HEK293 (cell line): ENCODE measurements around the gene IP6K3.

Experiments
- BCL11A ChIP-seq: fragments of 450-650 bp; formaldehyde crosslinking; IDR thresholded peaks from 2 replicates; pipeline ENCODE4 v1.5.1; 2016; ENCODE audit warnings: low read depth, missing biosample characterization, missing genetic modification characterization
- IKZF3 ChIP-seq: fragments of 450-650 bp; IDR thresholded peaks from 2 replicates; pipeline ENCODE4 v1.5.0; 2018; ENCODE audit warnings: missing biosample characterization, mild to moderate bottlenecking, missing genetic modification characterization, moderate library complexity
- KLF1 ChIP-seq: fragments of 450-650 bp; formaldehyde crosslinking; IDR thresholded peaks from 2 replicates; pipeline ENCODE4 v1.5.1; 2016; ENCODE audit warnings: missing biosample characterization, missing genetic modification characterization
- SCRT1 ChIP-seq: fragments of 450-650 bp; formaldehyde crosslinking; IDR thresholded peaks from 2 replicates; pipeline ENCODE4 v1.5.1; 2016; ENCODE audit warnings: missing biosample characterization, missing genetic modification characterization, borderline replicate concordance
- WT1 ChIP-seq: fragments of 450-650 bp; formaldehyde crosslinking; IDR thresholded peaks from 2 replicates; pipeline ENCODE4 v1.5.1; 2016; ENCODE audit warnings: missing biosample characterization, missing genetic modification characterization
- YY2 ChIP-seq: fragments of 450-650 bp; formaldehyde crosslinking; IDR thresholded peaks from 2 replicates; pipeline ENCODE4 v1.5.1; 2016; ENCODE audit warnings: missing biosample characterization, missing genetic modification characterization
- ZIC2 ChIP-seq: fragments of 450-650 bp; formaldehyde crosslinking; IDR thresholded peaks from 2 replicates; pipeline ENCODE4 v1.5.1; 2016; ENCODE audit warnings: missing biosample characterization, missing genetic modification characterization
- ZNF10 ChIP-seq: fragments of 450-650 bp; formaldehyde crosslinking; IDR thresholded peaks from 2 replicates; pipeline ENCODE4 v1.5.1; 2017; ENCODE audit warnings: missing biosample characterization, missing genetic modification characterization
- ZNF146 ChIP-seq: fragments of 450-650 bp; formaldehyde crosslinking; IDR thresholded peaks from 2 replicates; pipeline ENCODE4 v1.5.1; 2016; ENCODE audit warnings: missing biosample characterization, missing genetic modification characterization
- ZNF16 ChIP-seq: fragments of 450-650 bp; formaldehyde crosslinking; IDR thresholded peaks from 2 replicates; pipeline ENCODE4 v1.5.1; 2016; ENCODE audit warnings: low read depth, missing biosample characterization, missing genetic modification characterization
- ZNF2 ChIP-seq: fragments of 450-650 bp; formaldehyde crosslinking; IDR thresholded peaks from 2 replicates; pipeline ENCODE4 v1.5.1; 2016; ENCODE audit warnings: missing biosample characterization, missing genetic modification characterization
- ZNF214 ChIP-seq: fragments of 450-650 bp; formaldehyde crosslinking; IDR thresholded peaks from 2 replicates; pipeline ENCODE4 v1.5.1; 2017; ENCODE audit warnings: missing biosample characterization, mild to moderate bottlenecking, missing genetic modification characterization, borderline replicate concordance
- ZNF23 ChIP-seq: fragments of 450-650 bp; formaldehyde crosslinking; IDR thresholded peaks from 2 replicates; pipeline ENCODE4 v1.5.1; 2016; ENCODE audit warnings: missing biosample characterization, missing genetic modification characterization, borderline replicate concordance
- ZNF341 ChIP-seq: fragments of 450-650 bp; formaldehyde crosslinking; IDR thresholded peaks from 2 replicates; pipeline ENCODE4; 2016; ENCODE audit warnings: low read depth, missing biosample characterization, missing genetic modification characterization
- ZNF394 ChIP-seq: fragments of 450-650 bp; formaldehyde crosslinking; IDR thresholded peaks from 2 replicates; pipeline ENCODE4 v1.5.1; 2016; ENCODE audit warnings: missing biosample characterization, missing genetic modification characterization, mild to moderate bottlenecking, moderate library complexity, borderline replicate concordance
- ZNF423 ChIP-seq: fragments of 450-650 bp; formaldehyde crosslinking; IDR thresholded peaks from 2 replicates; pipeline ENCODE4 v1.5.1; 2016; ENCODE audit warnings: missing biosample characterization, missing genetic modification characterization
- ZNF544 ChIP-seq: fragments of 450-650 bp; formaldehyde crosslinking; IDR thresholded peaks from 2 replicates; pipeline ENCODE4 v1.5.0; 2017; ENCODE audit warnings: missing biosample characterization, missing genetic modification characterization
- ZNF561 ChIP-seq: fragments of 450-650 bp; IDR thresholded peaks from 2 replicates; pipeline ENCODE4 v1.5.1; 2018; ENCODE audit warnings: missing biosample characterization, missing genetic modification characterization, borderline replicate concordance
- ZNF585B ChIP-seq: fragments of 450-650 bp; formaldehyde crosslinking; IDR thresholded peaks from 2 replicates; pipeline ENCODE4 v1.5.1; 2016; ENCODE audit warnings: missing biosample characterization, missing genetic modification characterization
- ZNF768 ChIP-seq: fragments of 450-650 bp; formaldehyde crosslinking; IDR thresholded peaks from 2 replicates; pipeline ENCODE4 v1.5.1; 2018; ENCODE audit warnings: missing biosample characterization, mild to moderate bottlenecking, missing genetic modification characterization
- ZNF785 ChIP-seq: fragments of 450-650 bp; formaldehyde crosslinking; IDR thresholded peaks from 2 replicates; pipeline ENCODE4 v1.5.1; 2016; ENCODE audit warnings: missing biosample characterization, missing genetic modification characterization
- ZNF830 ChIP-seq: fragments of 450-650 bp; IDR thresholded peaks from 2 replicates; pipeline ENCODE4 v1.5.0; 2018; ENCODE audit warnings: missing biosample characterization, missing genetic modification characterization, low read depth, mild to moderate bottlenecking, moderate library complexity
- ZNF837 ChIP-seq: fragments of 450-650 bp; formaldehyde crosslinking; IDR thresholded peaks from 2 replicates; pipeline ENCODE4 v1.5.1; 2016; ENCODE audit warnings: missing biosample characterization, missing genetic modification characterization
- TF ChIP-seq, protein P1 (sequence below): fragments of 450-650 bp; formaldehyde crosslinking; IDR thresholded peaks from 2 replicates; pipeline ENCODE4 v1.5.1; 2016; ENCODE audit warnings: missing biosample characterization, missing genetic modification characterization
- TF ChIP-seq, protein P2 (sequence below): fragments of 450-650 bp; formaldehyde crosslinking; optimal IDR thresholded peaks from 2 replicates; pipeline ENCODE3; 2016; ENCODE audit warnings: missing biosample characterization, mild to moderate bottlenecking, missing genetic modification characterization
- TF ChIP-seq, protein P3 (sequence below): fragments of 450-650 bp; formaldehyde crosslinking; IDR thresholded peaks from 2 replicates; pipeline ENCODE4 v1.5.1; 2016; ENCODE audit warnings: missing biosample characterization, missing genetic modification characterization
- TF ChIP-seq, protein P4 (sequence below): fragments of 450-650 bp; formaldehyde crosslinking; IDR thresholded peaks from 2 replicates; pipeline ENCODE4 v1.5.1; 2017; ENCODE audit warnings: missing biosample characterization, missing genetic modification characterization
- TF ChIP-seq, protein P5 (sequence below): fragments of 450-650 bp; formaldehyde crosslinking; IDR thresholded peaks from 2 replicates; pipeline ENCODE4 v1.5.1; 2016; ENCODE audit warnings: missing biosample characterization, missing genetic modification characterization
- TF ChIP-seq, protein P6 (sequence below): fragments of 450-650 bp; formaldehyde crosslinking; conservative IDR thresholded peaks from 2 replicates; pipeline ENCODE4 v1.5.1; 2016; ENCODE audit warnings: low read depth, missing biosample characterization, missing genetic modification characterization

Gene IP6K3

DNA sequence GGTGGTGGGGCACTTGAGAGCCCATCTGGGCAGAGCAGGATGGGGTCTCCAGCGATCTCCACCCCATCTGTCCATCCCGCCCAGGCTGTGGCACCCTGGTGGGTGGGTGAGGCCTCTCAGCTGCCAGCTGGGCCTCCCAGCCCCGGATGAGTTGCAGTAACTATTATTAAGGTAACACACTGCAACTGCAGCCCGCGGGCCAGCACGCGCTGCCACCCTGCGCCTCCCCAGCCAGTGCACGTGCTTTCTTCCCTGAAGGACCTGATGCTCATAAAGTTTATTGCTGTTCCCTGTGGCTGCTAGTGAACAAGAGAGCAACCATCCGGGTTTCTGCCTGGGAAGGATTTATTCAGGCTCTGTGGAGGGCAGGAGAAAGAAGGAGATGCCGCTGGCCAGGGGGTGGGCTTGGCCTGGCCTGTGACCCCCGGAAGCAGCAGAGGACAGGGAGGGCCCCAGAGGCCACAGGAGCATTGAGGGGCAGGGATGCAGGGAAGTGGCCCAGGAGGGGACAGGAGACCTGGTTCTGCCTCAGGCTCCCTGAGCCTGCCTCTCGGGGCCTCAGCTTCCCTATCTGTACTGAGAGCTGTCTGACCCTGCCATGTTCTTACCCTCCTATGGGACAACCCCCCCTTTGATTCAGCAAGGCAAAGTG is 1.7 kb downstream of the IP6K3 start (continued):
- TF ChIP-seq, protein P1, sequence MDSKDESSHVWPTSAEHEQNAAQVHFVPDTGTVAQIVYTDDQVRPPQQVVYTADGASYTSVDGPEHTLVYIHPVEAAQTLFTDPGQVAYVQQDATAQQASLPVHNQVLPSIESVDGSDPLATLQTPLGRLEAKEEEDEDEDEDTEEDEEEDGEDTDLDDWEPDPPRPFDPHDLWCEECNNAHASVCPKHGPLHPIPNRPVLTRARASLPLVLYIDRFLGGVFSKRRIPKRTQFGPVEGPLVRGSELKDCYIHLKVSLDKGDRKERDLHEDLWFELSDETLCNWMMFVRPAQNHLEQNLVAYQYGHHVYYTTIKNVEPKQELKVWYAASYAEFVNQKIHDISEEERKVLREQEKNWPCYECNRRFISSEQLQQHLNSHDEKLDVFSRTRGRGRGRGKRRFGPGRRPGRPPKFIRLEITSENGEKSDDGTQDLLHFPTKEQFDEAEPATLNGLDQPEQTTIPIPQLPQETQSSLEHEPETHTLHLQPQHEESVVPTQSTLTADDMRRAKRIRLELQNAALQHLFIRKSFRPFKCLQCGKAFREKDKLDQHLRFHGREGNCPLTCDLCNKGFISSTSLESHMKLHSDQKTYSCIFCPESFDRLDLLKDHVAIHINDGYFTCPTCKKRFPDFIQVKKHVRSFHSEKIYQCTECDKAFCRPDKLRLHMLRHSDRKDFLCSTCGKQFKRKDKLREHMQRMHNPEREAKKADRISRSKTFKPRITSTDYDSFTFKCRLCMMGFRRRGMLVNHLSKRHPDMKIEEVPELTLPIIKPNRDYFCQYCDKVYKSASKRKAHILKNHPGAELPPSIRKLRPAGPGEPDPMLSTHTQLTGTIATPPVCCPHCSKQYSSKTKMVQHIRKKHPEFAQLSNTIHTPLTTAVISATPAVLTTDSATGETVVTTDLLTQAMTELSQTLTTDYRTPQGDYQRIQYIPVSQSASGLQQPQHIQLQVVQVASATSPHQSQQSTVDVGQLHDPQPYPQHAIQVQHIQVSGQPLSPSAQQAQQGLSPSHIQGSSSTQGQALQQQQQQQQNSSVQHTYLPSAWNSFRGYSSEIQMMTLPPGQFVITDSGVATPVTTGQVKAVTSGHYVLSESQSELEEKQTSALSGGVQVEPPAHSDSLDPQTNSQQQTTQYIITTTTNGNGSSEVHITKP (tag by site-specific recombination): no peak
- no peak for TF ChIP-seq YY2 (tag by site-specific recombination)
- TF ChIP-seq ZNF423 (tag by site-specific recombination): peak; percentile 92
- TF ChIP-seq, protein P2, sequence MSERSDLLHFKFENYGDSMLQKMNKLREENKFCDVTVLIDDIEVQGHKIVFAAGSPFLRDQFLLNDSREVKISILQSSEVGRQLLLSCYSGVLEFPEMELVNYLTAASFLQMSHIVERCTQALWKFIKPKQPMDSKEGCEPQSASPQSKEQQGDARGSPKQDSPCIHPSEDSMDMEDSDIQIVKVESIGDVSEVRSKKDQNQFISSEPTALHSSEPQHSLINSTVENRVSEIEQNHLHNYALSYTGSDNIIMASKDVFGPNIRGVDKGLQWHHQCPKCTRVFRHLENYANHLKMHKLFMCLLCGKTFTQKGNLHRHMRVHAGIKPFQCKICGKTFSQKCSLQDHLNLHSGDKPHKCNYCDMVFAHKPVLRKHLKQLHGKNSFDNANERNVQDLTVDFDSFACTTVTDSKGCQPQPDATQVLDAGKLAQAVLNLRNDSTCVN: peak; percentile 62
- peak; percentile 89 for TF ChIP-seq IKZF3 (tag by site-specific recombination)
- TF ChIP-seq, protein P3, sequence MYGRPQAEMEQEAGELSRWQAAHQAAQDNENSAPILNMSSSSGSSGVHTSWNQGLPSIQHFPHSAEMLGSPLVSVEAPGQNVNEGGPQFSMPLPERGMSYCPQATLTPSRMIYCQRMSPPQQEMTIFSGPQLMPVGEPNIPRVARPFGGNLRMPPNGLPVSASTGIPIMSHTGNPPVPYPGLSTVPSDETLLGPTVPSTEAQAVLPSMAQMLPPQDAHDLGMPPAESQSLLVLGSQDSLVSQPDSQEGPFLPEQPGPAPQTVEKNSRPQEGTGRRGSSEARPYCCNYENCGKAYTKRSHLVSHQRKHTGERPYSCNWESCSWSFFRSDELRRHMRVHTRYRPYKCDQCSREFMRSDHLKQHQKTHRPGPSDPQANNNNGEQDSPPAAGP (tag by site-specific recombination): peak; percentile 74; the same call in 1 of the 2 replicates
- TF ChIP-seq, protein P4, sequence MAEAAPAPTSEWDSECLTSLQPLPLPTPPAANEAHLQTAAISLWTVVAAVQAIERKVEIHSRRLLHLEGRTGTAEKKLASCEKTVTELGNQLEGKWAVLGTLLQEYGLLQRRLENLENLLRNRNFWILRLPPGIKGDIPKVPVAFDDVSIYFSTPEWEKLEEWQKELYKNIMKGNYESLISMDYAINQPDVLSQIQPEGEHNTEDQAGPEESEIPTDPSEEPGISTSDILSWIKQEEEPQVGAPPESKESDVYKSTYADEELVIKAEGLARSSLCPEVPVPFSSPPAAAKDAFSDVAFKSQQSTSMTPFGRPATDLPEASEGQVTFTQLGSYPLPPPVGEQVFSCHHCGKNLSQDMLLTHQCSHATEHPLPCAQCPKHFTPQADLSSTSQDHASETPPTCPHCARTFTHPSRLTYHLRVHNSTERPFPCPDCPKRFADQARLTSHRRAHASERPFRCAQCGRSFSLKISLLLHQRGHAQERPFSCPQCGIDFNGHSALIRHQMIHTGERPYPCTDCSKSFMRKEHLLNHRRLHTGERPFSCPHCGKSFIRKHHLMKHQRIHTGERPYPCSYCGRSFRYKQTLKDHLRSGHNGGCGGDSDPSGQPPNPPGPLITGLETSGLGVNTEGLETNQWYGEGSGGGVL (tag by site-specific recombination): peak; percentile 12; the same call in 1 of the 2 replicates
- no peak; the same call in 1 of the 2 replicates for TF ChIP-seq ZNF768 (tag by site-specific recombination)
- peak; percentile 85 for TF ChIP-seq WT1
- TF ChIP-seq, protein P5, sequence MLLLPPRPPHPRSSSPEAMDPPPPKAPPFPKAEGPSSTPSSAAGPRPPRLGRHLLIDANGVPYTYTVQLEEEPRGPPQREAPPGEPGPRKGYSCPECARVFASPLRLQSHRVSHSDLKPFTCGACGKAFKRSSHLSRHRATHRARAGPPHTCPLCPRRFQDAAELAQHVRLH: peak; percentile 24; the same call in 1 of the 2 replicates
- TF ChIP-seq ZNF10 (tag by site-specific recombination): peak; percentile 64; the same call in 1 of the 2 replicates
- TF ChIP-seq ZNF830 (tag by site-specific recombination): no peak
- TF ChIP-seq KLF1 (tag by site-specific recombination): peak; percentile 54
- TF ChIP-seq ZNF16 (tag by site-specific recombination): no peak
- no peak for TF ChIP-seq ZNF544
- peak; percentile 73 for TF ChIP-seq ZNF341 (tag by site-specific recombination)
- TF ChIP-seq ZNF785 (tag by site-specific recombination): no peak
- no peak for TF ChIP-seq ZNF23
- no peak for TF ChIP-seq ZNF585B
- peak; percentile 37 for TF ChIP-seq BCL11A (tag by site-specific recombination)
- TF ChIP-seq ZIC2 (tag by site-specific recombination): peak; percentile 98
- no peak for TF ChIP-seq ZNF214 (tag by site-specific recombination)
- TF ChIP-seq ZNF837 (tag by site-specific recombination): no peak
- no peak for TF ChIP-seq ZNF2 (tag by site-specific recombination)
- TF ChIP-seq ZNF146 (tag by site-specific recombination): no peak
- TF ChIP-seq, protein P6, sequence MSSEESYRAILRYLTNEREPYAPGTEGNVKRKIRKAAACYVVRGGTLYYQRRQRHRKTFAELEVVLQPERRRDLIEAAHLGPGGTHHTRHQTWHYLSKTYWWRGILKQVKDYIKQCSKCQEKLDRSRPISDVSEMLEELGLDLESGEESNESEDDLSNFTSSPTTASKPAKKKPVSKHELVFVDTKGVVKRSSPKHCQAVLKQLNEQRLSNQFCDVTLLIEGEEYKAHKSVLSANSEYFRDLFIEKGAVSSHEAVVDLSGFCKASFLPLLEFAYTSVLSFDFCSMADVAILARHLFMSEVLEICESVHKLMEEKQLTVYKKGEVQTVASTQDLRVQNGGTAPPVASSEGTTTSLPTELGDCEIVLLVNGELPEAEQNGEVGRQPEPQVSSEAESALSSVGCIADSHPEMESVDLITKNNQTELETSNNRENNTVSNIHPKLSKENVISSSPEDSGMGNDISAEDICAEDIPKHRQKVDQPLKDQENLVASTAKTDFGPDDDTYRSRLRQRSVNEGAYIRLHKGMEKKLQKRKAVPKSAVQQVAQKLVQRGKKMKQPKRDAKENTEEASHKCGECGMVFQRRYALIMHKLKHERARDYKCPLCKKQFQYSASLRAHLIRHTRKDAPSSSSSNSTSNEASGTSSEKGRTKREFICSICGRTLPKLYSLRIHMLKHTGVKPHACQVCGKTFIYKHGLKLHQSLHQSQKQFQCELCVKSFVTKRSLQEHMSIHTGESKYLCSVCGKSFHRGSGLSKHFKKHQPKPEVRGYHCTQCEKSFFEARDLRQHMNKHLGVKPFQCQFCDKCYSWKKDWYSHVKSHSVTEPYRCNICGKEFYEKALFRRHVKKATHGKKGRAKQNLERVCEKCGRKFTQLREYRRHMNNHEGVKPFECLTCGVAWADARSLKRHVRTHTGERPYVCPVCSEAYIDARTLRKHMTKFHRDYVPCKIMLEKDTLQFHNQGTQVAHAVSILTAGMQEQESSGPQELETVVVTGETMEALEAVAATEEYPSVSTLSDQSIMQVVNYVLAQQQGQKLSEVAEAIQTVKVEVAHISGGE (tag by site-specific recombination): peak; percentile 85
- peak; percentile 83; the same call in 1 of the 2 replicates for TF ChIP-seq ZNF561 (tag by site-specific recombination)
- TF ChIP-seq ZNF394: no peak
- no peak for TF ChIP-seq SCRT1 (tag by site-specific recombination)
